Activated CD4-positive, alpha-beta T cell treated with anti-CD3 and anti-CD28 coated beads, Interleukin-2, amount 50 U/mL, for 1 hour (primary cell): ENCODE data around the gene OR56A3.
"Not testable (repeated sequence)": the region's sequence is repeated elsewhere in the genome, so short reads cannot be mapped to it uniquely, and the experiment has no call there.

Experiments
- DNase-seq: peaks from one replicate; pipeline ENCODE4 v3.0.0-alpha.2; 2020

The OR56A3 gene, protein sequence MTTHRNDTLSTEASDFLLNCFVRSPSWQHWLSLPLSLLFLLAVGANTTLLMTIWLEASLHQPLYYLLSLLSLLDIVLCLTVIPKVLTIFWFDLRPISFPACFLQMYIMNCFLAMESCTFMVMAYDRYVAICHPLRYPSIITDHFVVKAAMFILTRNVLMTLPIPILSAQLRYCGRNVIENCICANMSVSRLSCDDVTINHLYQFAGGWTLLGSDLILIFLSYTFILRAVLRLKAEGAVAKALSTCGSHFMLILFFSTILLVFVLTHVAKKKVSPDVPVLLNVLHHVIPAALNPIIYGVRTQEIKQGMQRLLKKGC

DNA sequence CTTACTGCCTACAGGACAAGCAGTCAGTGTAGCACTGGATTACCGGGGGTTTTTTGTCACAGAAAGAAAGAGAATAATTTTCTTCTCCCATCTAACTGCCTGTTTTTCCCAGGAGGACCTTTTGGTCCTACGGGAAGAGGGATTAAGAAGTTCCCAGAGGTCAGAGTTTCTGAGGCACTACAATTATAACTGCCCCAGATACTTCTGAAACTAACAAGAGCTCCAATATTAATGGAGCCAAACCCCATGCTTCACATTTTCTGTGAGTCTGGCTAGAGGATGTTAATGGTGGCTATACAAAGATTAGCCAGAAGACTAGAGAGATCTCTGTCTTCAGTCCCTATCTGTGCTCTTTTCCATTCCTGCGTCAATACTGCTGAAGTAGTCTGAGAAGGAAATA is at the start of gene OR56A3:
Gene OR56A3, plus strand, starts transcription at position 301 of the 400 bp plus-strand sequence. CDS start 5,096 bp downstream, outside the sequence.
- no peak for DNase-seq

DNA sequence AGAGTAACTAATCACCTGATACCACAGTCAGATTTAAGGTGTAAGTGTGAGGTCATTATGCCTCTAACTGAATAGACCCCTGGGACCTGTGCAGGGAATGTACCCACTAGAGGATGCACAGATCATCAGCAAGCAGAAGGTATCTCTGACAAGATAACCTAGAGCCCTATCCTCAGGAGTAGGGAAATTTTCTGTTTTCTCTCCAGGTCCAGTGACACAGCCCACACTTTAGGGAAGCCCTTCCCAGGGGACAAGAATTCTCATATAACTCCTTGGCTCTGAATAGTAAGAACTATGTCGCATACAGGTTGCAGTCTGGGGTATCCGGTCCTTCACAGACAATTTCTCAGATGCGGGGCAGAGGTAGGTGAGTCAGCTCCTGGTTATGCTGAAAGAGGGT is 49.1 kb upstream of the OR56A3 start, which contains the start of gene OR52E5:
Gene OR52E5, plus strand, starts transcription at position 301 of the 400 bp plus-strand sequence. CDS start 7,569 bp downstream, outside the sequence.
- no peak for DNase-seq

DNA sequence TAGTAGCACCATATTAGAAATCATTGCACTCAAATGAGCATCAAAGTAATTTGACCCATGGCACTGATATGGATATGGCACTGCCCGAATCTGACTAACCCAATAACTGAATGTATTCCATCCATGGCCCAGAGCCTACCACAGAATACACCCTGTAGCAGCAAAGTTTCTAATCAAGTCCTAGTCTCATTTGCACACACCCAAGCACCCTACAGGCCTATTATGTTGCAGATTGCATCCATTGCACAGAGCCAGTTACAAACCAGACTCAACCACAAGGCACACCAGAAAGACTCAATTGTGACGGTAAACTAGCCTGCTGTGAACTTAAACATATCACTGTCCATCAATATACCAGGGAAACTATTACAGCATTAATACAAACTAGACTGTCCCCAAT is 42.5 kb upstream of the OR56A3 start:
- DNase-seq: no peak

DNA sequence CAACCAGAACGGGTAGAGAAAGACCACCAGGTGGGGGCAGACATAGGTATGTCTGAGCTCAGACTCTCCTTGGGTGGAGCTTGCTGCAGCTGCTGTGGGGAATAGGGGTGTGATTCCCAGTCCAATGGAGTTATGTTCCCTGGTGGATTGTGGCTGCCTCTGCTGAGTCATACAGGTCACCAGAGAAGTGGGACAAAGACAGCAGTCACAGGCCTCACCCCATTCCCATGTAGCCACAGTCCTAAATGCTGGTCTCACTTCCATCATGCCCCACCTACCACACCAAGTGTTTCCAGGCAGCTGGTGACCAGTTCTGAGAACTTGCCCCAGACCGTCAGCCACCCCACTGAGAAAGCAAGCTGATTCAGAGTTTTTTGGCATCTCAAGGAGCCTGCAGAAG is 31.5 kb upstream of the OR56A3 start:
- no peak for DNase-seq

DNA sequence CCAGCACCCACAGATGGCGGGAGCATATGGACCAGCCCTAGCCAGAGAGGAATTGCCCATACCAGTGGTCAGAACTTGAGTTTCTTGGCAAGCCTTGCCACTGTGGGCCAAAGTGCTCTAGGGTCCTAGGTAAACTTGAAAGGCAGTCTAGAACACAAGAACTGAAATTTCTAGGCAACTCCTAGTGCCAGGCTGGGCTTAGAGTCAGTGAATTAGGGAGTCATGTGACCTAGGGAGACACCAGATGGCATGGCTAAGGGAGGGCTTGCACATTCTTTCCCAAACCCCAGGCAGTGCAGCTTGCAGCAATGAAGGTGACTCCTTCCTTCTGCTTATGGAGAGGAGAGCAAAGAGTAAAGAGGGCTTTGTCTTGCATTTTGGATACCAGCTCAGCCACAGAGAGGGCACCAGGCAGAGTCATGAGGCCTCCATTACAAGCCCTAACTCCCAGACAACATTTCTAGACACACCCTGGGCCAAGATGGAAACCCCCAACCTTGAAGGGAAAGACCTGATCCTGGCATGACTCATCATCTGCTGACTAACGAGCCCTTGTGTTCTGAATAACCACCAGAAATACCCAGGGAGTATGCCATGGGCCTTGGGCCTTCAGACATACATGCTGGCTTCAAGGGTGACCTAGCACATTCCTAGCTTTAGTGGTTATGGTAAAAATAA is 19.2 kb upstream of the OR56A3 start:
- DNase-seq: no peak

DNA sequence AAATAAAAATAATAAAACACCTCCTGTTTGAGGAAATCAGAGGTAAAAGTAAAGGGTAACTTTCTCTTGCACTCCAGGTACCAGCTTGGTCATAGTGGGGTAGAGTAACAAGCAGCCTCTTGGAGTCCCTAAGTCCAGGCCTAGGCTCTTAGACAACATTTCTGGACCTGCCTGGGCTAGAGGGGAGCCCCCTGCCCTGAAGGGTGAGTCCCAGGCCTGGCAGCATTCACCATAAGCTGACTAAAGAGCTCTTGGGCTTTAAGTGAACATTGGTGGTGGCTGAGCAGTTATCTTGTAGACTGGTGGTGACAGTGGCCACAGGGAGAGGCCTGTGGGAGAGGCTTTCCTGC is 18.6 kb upstream of the OR56A3 start:
- DNase-seq: no peak

DNA sequence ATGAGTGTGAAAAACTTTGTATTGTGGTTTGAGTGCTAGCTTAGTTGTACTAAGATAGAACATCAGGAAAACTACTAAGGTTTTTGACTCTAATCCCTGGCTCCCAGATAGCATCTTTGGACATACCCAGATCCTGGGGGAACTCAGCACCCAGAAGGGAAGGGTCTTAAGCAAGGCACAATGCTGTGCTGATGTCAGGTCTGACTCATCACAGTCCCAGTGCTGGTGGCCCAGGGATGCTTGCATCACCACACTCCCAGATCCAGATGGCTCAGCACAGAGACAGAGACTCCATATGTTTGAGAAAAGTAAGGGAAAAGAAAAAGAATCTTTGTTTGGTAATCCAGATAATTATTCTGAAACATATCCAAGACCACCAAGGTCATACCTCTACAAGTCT is 18.3 kb upstream of the OR56A3 start:
- DNase-seq: no peak

DNA sequence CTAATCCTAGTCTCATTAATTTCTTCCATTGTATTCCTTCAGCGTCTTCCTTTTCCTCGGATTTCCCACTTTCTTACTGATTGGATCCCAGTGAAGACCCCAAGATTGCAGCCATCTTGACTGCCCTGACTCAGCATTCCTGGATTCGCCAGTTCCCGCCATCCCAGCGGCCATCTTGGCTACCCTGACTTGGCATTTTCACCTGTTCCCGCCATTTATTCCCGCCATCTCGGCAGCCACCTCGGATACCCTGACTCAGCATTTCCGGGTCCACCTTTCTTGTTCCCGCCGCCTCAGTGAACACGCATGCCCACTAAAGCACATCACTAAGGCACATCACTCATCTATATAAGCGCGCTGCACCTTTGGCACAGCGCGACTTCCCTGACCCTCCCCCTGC is 13.8 kb upstream of the OR56A3 start:
- no peak for DNase-seq

DNA sequence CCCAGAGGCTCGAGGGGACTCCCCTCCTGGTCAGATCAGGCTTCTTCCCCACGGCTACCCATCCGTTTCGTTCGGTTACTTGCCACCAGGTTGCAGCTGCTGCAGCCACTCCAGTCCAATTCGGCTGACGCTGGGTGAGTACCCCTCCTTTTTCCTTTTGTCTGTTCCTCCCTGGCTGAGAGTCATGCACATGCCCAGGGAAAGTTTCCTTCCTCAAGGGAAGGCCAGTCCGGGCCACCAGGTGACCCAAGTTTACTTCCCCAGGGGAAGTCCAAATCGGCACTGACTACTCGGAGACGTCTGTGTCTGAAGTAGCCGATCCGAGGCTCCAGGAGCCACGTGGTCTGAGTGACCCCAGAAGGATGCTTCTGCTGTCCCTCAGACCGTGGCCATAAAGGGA is 13.2 kb upstream of the OR56A3 start:
- no peak for DNase-seq

DNA sequence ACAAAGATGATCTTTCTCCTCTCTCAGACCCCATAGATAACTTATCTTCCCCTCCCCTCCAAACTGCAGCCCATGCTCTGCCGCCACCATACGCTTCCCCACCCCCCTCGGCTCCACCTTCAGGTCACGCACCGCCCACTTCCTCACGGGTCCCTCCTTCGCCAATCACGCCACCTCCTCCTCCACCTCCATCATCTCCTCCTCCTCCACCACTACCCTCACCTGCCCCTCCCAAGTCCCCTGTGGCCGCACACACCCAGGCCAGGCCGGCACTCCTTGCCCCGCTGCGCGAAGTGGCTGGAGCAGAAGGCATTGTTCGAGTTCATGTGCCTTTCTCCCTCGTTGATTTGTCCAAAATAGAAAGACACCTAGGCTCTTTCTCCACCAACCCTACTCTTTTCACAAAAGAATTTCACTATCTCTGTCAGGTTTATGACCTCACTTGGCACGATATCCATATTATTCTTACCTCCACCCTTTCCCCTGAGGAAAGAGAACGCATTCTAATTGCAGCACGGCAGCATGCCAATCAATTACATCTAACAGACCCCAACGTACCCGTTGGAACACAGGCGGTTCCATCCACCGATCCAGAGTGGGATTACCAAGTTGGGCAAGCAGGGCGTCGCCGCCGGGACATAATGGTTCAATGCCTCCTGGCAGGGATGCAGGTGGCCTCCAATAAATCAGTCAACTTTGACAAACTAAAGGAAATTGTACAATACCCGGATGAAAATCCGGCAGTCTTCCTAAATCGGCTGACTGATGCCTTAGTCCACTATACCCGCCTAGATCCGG is 12.3 kb upstream of the OR56A3 start:
- DNase-seq: no peak

DNA sequence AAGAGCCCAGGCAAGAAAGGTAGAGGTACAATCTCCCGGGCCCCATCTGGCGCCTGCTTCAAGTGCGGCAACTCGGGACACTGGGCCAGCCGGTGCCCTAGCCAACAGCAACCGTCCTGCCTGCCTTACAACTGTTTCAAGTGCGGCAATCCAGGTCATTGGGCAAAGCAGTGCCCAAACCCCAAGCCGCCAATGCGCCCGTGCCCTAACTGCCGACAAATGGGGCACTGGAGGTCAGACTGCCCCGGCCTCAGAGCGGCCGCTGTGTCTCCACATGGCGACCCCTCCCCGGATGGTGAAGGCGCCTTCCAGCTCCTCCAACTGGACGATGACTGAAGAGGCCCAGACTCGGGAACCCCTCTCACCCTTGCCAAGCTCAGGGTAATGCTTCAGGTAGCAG is 11.4 kb upstream of the OR56A3 start:
- DNase-seq: no peak

DNA sequence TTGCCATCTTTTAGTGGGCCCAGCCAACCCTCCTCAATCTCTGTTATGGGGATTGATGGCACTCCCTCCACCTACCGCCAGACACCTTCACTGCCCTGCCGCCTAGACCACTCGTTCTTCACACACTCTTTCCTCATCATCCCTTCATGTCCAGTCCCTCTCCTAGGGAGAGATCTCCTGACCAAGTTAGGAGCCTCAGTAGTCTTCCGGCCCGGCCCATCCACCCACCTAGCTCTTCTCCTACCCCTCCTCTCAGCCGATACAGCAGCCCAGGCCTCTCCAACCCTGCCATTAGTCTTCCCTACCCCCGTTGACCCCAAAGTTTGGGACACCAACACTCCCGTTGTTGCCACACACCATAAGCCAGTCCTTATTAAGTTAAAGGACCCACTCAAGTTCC is 11.0 kb upstream of the OR56A3 start:
- no peak for DNase-seq

DNA sequence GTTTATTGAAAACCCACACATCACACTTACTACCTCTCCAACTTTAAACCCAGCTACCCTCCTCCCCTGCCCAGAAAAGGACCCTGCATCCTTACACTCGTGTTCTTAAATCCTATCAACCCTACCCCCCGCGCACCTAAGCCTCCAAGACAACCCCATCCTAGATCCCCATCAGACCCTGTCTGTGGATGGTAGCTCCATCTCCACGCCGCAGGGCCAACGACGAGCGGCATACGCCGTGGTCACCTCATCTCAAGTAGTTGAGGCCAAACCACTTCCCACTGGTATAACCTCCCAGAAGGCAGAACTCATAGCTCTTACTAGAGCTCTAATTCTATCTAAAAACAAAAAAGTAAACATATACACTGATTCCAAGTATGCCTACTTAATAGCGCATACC is 9.4 kb upstream of the OR56A3 start:
- DNase-seq: no peak

DNA sequence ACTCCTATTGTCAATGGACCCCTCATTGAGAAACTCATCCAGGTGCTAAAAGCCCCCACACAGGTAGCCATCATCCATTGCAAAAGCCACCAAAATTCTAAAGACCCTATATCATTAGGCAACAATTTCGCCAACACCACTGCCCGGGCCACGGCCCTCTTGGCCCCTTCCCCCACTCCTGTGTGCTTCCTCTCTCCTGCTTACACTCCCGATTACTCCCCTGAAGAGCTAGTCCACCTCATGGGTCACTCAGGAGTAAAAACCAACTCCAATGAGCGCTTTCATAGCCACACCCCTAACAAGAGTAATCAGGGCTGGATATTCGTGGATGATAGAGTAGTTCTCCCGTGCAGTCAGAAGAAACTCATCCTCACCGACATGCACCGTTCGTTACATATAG is 8.9 kb upstream of the OR56A3 start:
- no peak for DNase-seq

DNA sequence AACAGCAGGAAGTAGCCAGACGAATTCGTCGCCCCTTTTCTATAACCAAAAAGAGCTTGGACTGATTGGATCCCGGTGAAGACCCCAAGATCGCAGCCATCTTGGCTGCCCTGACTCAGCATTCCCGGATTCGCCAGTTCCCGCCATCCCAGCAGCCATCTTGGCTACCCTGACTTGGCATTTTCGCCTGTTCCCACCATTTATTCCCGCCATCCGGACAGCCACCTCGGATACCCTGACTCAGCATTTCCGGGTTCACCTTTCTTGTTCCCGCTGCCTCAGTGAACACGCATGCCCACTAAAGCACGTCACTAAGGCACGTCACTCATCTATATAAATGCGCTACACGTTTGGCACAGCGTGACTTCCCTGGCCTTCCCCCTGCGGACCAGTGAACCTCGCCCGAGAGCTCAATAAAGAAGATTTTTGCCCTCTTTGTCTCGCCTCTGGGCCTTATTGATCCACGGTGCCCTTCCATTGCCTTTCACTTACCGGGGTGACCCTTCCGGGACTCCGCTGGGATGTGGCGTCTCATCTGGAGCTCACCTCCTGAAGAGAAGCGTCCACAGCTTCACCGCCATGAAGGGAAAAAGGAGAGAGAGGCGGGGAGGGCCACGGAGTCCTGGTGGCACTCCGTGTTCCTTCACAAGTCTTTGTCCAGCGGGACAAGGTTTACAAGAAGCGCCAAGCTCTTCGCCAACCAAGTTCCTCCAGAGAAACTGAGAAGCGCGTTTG is 4.0 kb upstream of the OR56A3 start:
- no peak for DNase-seq

DNA sequence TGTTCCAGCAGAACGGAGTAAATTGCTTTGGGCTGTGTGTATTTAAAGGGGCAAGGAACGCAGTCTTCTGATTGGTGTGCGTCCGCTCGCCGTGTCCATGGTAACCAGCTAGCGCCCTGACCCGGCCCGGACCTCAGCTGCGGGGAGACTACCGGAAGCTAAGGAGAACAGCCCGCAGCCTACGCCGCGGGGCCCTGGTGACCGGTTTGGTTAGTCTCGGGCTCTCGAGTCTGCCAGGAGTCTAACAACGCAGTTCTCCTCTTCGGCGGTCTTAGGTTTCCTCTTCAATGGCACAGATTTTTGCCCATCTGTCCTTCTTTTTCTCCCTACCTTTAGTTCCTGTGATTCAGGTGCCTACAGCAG is 3.5 kb upstream of the OR56A3 start:
- DNase-seq: no peak

DNA sequence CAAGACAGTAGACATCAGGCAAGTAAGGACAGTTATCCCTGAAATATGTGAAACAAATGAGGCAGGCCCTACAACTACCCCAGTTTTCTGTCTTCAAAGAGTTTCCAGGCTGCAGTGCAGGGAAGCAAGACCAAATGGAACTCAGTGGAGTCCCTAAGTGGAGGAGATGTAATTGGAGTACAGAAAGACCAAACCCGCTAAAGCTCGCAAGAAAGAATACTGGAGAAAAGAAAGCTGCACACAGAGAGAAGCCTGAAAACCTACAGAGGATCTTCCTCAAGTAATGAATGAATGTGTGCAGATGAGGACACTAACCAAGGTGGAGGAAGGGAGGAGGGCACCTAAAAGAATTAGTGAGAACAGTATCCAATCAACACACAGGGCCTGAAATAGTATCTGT is 1.3 kb upstream of the OR56A3 start:
- no peak for DNase-seq

DNA sequence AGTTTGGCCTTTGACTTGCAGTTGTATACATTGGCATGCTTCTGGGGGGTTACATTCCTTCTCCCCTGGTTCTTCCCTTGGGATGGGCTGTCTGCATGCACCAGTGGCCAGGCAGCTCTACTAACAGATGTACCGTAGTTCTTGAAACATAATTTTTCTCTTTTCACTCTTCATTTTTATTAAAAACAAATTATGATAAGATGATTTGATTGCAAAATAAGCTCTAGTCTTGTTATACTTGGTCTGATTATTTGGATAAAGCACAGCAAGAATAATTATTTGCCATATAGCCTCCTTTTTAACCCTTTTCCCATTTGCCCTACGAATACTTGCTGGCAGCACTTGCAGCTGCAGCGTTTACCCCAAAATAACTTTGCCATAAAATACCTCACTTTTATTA is 13.5 kb downstream of the OR56A3 start:
- DNase-seq: no peak

DNA sequence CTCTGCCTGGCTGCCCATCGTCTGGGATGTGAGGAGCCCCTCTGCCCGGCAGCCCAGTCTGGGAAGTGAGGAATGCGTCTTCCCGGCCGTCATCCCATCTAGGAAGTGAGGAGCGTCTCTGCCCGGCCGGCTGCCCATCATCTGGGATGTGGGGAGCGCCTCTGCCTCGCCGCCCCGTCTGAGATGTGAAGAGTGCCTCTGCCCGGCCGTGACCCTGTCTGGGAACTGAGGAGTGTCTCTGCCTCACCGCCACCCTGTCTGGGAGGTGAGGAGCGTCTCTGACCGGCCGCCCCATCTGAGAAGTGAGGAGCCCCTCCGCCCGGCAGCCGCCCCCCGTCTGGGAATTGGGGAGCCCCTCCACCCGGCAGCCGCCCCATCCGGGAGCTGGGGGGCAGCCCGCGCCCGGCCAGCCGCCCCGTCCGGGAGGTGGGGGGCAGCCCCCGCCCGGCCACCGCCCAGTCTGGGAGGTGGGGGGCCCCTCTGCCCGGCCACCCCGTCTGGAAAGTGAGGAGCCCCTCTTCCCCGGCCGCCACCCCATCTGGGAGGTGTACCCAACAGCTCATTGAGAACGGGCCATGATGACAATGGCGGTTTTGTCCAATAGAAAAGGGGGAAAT is 18.8 kb downstream of the OR56A3 start:
- not testable (repeated sequence) for DNase-seq

DNA sequence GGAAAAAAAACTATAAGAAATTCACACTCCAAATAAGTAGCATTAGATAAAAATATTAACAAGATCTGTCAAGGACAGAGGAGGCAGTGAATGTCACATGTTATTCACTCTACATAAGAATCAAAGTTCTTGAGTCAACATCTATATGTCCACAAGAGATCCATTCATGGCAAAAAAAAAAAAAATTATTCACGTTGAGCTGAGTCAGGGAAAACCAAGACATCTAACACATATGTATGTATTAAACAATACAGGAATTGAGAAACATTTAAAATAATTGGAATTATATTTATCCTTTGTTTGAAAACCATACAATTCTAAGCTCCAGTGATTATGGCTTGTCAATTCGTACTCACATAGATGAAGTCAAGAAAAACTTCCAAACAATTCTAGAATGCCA is 24.9 kb downstream of the OR56A3 start:
- DNase-seq: no peak

DNA sequence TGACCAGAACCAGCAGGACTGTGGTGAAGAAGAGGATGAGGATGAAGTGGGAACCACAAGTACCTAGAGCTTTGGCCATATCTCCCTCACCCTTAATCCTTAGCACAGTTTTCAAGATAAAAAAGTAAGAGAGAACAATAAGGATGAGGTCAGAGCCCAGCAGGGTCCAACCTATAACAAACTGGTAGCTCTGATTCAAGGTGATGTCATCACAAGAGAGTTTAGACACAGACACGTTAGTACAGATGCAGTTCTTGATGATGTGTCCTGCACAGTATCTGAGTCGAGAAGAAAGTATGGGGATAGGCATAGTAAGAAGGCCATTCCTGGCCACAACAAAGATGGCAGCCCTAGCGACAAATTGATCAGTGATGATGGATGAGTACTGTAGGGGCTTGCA is 25.7 kb downstream of the OR56A3 start:
- no peak for DNase-seq

DNA sequence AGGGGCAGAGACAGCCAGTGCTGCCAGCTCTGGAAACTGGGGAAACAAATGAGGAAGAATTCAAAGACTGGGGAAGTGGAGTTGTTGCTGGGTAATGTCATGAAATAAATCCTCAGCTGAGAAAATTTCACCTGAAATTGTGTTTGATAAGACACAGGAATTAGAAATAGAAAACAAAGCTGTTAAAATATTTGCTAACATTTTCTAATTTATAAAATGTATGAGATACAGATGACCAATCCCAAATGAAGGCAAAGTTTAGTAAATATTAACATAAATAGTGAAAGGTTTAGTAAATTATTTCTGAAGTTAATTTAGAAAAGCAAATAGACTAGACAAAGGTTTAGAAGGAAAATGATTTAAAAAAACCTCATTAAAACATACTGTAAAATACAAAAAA is 26.3 kb downstream of the OR56A3 start, which contains the start of gene OR56A5:
Gene OR56A5, minus strand, starts transcription at position 101 of the 400 bp plus-strand sequence. Its CDS starts 0 bp downstream, at position 101.
- DNase-seq: no peak

DNA sequence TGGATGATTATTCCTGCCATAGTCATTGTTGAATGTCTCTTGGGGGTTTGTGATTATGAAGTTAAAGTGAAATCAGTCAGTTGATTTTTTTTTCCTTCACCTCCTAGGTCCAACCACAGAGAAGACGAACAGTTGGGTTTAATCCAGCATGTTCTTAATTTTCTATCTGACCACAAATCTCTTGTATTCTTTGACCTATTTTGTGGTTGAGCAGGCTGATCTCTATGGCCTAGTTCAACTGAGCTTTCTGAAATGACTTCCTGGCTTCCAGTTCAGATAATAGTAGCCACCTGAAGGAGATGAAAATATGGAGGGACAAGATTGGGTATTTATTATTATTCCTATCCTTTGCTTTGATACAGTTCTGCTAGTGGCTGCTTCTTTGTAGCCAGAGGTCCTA is 31.5 kb downstream of the OR56A3 start:
- DNase-seq: no peak
